Forelimb muscle (tissue), 1 donor: Measurements from ENCODE around the gene SOD1. TPM values are rescaled to one million over a fixed set of nuclear protein-coding genes. Genes with fewer than 3 reads are reported as not detected.

Experiments
- polyA plus RNA-seq: library from polyadenylated mRNA; unstranded; fragments of 120-200 nt; gene quantifications from one replicate; pipeline ENCODE4 v1.2.1, GENCODE V29; 2013; ENCODE audit not compliant: insufficient read length

The SOD1 gene
- polyA plus RNA-seq, 1 donor, result 119 TPM

Other genes starting within 250 kb of the SOD1 start
- gene SCAF4, start 72.4 kb downstream of the SOD1 start, polyA plus RNA-seq, result 20.8 TPM
- gene HUNK, start 213.3 kb downstream of the SOD1 start, polyA plus RNA-seq, result 5.0 TPM